T-helper 2 cell (primary cell): ENCODE results near the gene NSD1.
A peak's percentile ranks its signal among the peaks of the same experiment; 100 is the strongest.
"Not testable (repeated sequence)": the region's sequence is repeated elsewhere in the genome, so short reads cannot be mapped to it uniquely, and the experiment has no call there.

Experiments used
- DNase-seq, 5 experiments: peaks; one replicate each; pipeline versions ENCODE4 v3.0.0 to v3.0.0-alpha.2; 2012 to 2022

The NSD1 gene

GRCh38 chr5:177293819-177294581, 160.4 kb downstream of the NSD1 start:
- no peak for DNase-seq

DNA sequence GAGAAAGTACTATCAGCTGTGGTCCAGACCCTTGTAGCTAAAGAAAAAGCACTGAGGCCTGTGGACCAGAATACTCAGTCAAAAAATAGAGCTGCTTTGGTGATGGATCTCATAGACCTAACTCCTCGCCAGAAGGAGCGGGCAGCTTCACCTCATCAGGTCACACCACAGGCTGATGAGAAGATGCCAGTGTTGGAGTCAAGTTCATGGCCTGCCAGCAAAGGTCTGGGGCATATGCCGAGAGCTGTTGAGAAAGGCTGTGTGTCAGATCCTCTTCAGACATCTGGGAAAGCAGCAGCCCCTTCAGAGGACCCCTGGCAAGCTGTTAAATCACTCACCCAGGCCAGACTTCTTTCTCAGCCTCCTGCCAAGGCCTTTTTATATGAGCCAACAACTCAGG, 161.1 kb downstream of the NSD1 start:
- DNase-seq = no peak

DNA sequence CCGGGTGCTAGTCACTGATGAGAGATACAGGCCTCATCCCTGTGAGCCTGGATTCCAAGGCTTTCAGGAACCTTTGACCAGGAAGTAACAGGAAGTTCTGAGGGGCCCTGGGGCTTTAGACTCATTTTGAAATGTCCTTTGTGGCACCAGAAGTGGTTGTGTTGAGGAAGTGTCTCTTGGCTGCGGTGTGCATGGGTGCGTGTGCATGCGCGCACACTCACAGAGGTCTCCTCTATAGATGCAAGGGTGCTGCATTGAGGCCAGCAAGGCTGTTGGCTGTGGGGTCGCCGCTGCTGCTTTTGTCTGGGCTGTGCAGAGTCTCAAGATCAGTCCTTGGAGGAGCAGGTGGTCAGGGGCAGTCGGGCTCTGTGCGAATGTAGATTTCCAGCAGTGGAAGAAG, 162.4 kb downstream of the NSD1 start:
- DNase-seq = peak in 1 of 5 experiments; percentile 33

- DNase-seq = peak in 1 of 5 experiments; percentile 27
Measured at GRCh38 chr5:177296581-177296980, 163.0 kb downstream of the NSD1 start.

GRCh38 chr5:177297922-177298321, 164.3 kb downstream of the NSD1 start:
- DNase-seq = no peak

DNA sequence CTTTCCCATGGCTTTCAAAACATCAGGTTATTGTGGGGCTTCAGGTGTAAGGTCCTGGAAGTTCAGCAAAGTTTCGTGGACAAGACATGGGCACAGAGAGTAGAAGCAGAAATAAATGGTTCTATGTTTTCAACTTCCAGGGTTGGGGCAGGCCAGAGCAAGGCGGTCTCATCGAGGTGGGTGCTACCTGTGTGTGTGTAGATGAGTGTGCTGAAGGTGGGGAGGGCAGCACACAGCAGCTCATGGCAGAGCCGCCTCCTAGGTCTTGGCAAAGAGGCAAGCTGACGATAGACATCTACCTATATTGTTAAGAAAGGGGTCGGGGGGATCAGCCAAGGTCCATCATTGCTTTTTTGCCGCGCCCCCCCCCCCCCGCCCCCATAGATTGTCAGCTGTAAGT, 166.1 kb downstream of the NSD1 start:
- DNase-seq = no peak

- DNase-seq = peak in 3 of 5 experiments; percentile 39 to 76 (median 69)
Measured at GRCh38 chr5:177300236-177300880, 166.8 kb downstream of the NSD1 start.

- DNase-seq = no peak
Measured at GRCh38 chr5:177300951-177301350, 167.4 kb downstream of the NSD1 start.

DNA sequence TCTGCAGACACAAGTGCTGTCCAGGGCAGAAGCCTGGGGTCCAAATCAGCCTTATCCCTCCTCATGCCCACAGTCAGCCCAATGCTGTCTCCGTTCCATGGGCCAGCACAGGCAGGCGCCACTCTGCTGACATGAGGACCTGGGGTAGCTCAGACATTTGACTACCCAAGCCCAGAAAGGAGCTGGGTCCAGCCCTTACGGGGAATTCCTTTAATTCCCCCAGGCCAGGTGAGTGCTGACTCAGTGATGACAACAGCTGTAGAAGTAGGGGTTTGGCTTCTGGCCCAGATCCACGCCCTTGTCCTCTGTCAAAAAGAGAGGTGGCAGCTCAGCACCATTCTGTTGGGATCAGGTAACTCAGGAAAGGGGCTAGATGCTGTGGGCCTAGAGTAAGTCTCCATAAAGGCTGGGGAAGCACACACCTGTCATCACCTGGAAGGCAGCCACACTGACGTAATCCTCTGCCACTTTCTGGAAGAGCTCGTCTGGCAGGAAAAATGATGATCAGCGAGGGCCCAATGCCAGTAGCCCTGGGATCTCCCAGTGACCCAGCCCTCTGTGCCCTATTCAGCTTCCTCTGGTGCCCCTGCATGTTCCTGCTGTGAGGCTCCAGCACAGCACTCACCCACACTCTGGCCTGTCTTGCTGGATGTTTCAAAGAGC, 168.1 kb downstream of the NSD1 start:
- DNase-seq = no peak

GRCh38 chr5:177302354-177303110, 169.0 kb downstream of the NSD1 start:
- no peak for DNase-seq

DNA sequence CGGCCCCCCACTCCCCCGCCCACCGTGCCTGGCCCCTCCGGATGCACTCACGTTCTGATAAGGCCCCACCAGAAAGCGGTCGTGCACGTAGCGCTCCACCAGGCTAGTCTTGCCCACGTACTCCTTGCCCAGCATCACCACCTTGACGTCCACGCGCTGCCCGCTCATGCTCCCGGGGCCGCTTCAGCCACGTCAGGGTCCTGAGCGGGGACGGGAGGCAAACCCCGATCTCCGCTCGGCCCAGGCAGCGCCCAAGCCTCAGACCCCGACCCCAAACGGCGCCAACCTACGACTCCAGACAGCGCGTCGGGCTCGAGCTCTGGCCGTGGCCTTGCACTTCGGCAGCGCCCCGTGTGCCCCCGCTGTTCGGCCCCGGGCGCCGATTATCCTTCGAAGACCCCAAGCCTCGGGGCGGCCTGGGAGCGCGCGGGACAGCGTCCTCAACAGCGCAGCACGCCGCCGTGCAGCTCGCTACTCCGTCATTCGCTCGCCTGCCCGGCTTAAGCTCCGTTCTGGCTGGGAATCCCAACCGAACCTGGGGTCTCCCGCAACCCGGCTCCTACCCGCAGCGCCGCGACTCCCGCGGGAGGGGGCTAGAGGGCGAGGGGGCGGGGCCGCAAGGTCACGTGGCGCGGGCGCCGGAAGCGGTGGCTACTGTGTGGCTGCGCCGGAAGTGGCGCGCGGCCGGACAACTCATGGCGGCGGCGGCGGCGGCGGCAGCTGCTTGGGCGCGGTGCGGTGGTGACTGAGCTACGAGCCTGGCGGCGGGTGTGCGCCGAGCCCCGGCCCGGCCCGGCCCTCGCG, 169.8 kb downstream of the NSD1 start, which contains the start of the genes PRELID1 and RAB24:
TSS of gene PRELID1 (plus strand) at position 679 of the 804 bp plus-strand sequence. CDS start 187 bp downstream, outside the sequence.
TSS of gene RAB24 (minus strand) at position 599 of the 804 bp plus-strand sequence. CDS start at position 168, 431 bp downstream.
- DNase-seq = peak; percentile 80 to 94 (median 84)

DNA sequence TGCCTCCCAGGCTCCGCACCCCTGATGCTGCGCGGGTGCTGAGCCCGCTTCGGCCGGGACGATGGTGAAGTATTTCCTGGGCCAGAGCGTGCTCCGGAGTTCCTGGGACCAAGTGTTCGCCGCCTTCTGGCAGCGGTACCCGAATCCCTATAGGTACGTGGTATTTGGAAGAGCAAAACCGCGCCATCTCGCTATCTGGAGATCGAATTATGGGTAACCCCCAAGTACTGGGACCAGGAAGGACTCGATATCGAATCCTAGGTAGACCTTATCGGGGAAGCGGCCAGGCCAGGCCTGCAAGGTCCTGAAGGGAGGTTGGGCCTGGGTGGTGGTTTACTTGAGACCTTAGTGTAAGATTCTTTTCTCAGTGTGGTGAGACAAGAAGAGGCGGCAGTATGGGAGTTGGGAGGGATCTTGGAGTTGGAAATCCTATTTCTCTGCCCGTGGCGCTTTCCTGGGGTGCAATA, 170.4 kb downstream of the NSD1 start:
- peak in 1 of 5 experiments; percentile 34 for DNase-seq

DNA sequence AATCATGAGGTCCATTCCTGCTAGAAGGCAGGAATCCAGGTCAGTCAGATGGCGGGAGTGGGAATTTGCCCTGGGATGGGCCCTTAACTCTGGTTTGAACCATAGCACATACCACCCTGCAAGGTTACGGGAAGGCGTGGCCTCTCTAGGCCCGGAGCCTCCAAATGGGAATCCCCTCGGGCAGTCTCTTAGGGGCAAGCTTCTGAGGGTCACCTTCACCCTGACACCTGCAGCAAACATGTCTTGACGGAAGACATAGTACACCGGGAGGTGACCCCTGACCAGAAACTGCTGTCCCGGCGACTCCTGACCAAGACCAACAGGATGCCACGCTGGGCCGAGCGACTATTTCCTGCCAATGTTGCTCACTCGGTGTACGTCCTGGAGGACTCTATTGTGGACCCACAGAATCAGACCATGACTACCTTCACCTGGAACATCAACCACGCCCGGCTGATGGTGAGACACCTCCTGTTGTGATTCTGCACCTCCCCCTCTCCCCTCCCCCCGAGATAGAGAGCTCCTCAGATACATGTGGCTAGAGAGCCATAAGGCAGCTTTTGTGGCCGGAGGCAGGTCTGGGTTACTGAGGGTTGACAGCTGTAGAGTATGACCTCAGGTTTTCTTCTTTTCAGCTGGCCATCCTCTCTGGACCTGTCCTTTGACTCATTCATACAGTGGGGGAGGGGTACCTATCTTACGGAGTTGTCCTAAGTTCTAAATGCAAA, 171.0 kb downstream of the NSD1 start:
- peak in 1 of 5 experiments; percentile 39 for DNase-seq

DNA sequence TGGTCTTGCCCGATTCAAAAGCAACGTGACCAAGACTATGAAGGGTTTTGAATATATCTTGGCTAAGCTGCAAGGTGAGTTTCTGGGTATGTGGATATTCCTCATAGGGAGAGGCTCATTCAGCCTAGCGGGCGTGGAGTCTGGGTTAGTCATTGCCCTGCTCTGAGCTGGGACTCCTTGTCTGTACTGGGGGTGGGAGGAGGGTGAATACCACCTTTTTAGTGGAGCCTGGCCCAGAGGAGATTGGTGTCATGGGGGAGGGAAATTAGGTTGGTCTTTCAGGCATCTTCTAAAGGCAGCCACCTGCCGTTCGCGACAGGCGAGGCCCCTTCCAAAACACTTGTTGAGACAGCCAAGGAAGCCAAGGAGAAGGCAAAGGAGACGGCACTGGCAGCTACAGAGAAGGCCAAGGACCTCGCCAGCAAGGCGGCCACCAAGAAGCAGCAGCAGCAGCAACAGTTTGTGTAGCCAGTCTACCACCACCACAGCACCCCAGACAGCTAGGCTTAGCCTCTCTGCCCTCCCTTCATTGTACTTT, 172.6 kb downstream of the NSD1 start:
- DNase-seq = not testable (repeated sequence)

DNA sequence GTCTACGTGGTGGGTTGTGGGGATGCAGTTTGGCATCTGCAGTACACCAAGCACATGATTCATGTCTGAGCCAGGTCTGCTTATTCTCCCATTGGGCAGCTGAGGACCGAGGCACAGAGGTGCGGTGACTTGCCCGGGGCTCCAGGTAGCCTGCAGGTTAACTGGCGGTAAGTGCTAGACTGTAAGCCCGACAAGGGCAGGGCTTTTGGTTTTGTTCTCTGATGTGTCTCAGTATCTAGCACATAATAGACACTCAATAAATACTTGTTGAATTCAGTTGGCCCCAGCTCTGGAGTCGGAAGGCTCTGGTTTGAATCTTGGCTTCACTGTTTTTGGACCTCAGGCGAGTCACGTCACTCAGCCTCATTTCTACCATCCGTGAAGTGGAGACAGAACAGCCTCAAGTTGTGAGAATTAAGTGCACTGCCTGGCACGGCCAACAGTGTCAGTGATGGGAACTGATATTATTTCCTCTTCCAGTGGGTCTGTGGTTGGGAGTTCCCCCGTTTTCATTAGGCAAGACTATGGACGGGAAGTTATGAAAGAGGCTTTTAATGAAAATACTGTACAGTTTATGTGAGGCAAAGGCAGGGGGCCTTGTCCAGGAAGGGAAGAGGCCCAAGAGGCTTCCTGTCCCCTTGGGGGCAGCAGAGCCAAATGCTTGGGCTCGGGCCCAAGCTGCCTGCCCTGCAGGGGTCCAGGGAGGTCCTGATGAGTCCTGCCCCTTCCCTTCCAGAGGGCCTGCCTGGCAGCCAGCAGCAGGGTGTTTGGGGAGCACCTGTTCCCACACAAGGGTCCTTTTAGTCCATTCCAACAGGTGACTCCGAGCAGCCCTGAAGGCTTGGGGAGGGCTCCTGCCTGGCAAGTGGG, 173.3 kb downstream of the NSD1 start:
- no peak for DNase-seq

GRCh38 chr5:177307544-177308363, 174.2 kb downstream of the NSD1 start:
- no peak for DNase-seq

DNA sequence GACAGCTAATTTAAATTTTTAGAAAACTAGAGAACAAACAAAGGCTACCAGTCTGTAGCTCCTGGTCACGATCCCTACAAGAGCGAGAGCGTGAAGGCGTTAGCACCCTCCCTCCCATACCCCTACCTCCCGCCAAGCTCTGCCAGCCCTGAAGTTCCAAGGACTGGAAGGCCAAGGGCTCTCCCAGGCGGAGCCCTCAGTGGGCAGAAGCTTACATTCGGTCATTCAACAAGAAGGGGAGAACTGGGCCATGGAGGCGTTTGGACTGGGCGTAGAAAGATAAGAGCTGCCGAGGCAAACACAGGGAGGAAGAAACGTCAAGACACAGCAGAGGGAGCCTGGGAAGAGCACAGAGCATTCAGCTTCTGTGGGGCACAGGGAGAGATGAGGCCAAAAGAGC, 175.2 kb downstream of the NSD1 start:
- no peak for DNase-seq

DNA sequence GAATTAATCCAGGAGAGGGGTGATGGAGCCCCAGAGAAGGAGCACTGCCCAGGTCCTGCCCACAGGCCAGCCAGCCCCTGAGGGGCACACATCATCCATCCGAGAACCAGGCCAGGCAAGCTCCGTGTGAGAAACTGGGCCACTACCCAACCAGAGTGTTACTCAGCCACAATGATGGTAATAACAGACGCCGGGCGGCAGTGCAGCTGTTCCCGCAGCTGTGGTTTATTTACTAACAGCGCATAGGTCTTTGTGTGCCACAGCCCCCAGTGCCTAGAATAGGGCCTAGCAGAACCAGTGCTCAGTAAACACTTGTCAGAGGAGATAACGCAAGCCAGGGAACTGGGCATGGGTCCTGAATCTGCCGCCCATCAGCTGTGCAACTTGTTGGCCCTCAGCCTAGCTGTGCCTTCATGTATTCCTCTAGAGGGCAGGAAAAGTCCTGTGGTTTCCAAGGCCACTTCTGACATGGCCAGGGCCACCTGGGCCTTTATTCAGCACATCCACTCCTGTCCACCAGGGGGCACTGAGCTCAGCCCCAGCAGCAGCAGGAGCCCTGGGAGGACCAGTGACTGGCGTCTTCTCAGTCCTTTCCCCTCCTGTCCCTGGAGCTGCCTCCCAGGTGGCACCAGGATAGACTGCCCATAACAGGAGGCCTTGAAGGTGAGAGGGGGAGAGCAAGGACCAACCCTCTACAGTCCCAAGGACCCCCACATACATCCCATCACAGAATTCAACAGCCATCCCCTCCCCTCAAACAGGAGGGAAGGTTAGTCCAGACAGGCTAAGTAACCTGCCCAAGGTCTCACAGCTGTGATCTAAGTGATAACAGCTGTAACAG, 176.0 kb downstream of the NSD1 start:
- peak; percentile 36 to 78 (median 62) for DNase-seq
